HepG2 (cell line): ENCODE data around the gene GMCL2. TPM values are rescaled to one million over a fixed set of nuclear protein-coding genes. Genes with fewer than 3 reads are reported as not detected.
A peak's percentile ranks its signal among the peaks of the same experiment; 100 is the strongest.

Experiments used
- ASH2L ChIP-seq: fragments of 300-600, 200-600 bp; sonication (generic); IDR thresholded peaks from 2 replicates; pipeline ENCODE4 v1.7.0; 2017; ENCODE audit warnings: low read depth, mild to moderate bottlenecking, moderate library complexity, mixed read lengths, low read length; ENCODE audit not compliant: insufficient read length
- ATF7-NPFF ChIP-seq: sonication (generic); formaldehyde crosslinking; IDR thresholded peaks from 2 replicates; pipeline ENCODE4 v1.8.1; 2023; ENCODE audit warnings: mild to moderate bottlenecking, low read depth, missing genetic modification reagents, moderate library complexity
- KLF16 ChIP-seq, 2 experiments: sonication (generic) in 1 of 2; formaldehyde crosslinking in 1 of 2; IDR thresholded peaks; 2 replicates each; pipeline versions ENCODE4 v1.6.1 to v1.8.0; 2016 to 2023; ENCODE audit warnings: missing genetic modification reagents in 2 of 2, missing compliant biosample characterization in 1 of 2
- NR2C2 ChIP-seq: sonication (generic); formaldehyde crosslinking; IDR thresholded peaks from 2 replicates; pipeline ENCODE4 v1.4.0; 2020; ENCODE audit warnings: missing genetic modification reagents, mild to moderate bottlenecking, moderate library complexity, borderline replicate concordance
- PHF20 ChIP-seq: sonication (generic); formaldehyde crosslinking; IDR thresholded peaks from 2 replicates; pipeline ENCODE4 v1.5.0; 2020; ENCODE audit warnings: mild to moderate bottlenecking, missing genetic modification reagents
- RFXAP ChIP-seq: sonication (generic); formaldehyde crosslinking; IDR thresholded peaks from 2 replicates; pipeline ENCODE4 v1.4.0; 2020; ENCODE audit warnings: missing genetic modification reagents, borderline replicate concordance
- TAF1 ChIP-seq: sonication (generic); formaldehyde crosslinking; IDR thresholded peaks from 2 replicates; pipeline ENCODE4 v1.4.0; 2020; ENCODE audit warnings: missing genetic modification reagents
- THAP11 ChIP-seq: IDR thresholded peaks from 2 replicates; pipeline ENCODE4 v1.6.1; 2016; ENCODE audit warnings: missing biosample characterization, missing genetic modification reagents
- ZFP36L1 ChIP-seq: sonication (generic); formaldehyde crosslinking; IDR thresholded peaks from 2 replicates; pipeline ENCODE4 v1.8.0; 2022; ENCODE audit warnings: mild to moderate bottlenecking, missing genetic modification reagents, moderate library complexity
- ZNF224 ChIP-seq: sonication (generic); formaldehyde crosslinking; IDR thresholded peaks from 2 replicates; pipeline ENCODE4 v1.5.0; 2020; ENCODE audit warnings: mild to moderate bottlenecking, missing genetic modification reagents
- ZNF335 ChIP-seq: sonication (generic); formaldehyde crosslinking; IDR thresholded peaks from 2 replicates; pipeline ENCODE4 v1.4.0; 2020; ENCODE audit warnings: missing genetic modification reagents
- ZNF34 ChIP-seq: sonication (generic); formaldehyde crosslinking; IDR thresholded peaks from 2 replicates; pipeline ENCODE4 v1.4.0; 2020; ENCODE audit warnings: mild to moderate bottlenecking, missing genetic modification reagents, borderline replicate concordance
- ZNF430 ChIP-seq: sonication (generic); formaldehyde crosslinking; IDR thresholded peaks from 2 replicates; pipeline ENCODE4 v1.9.0; 2021; ENCODE audit warnings: mild to moderate bottlenecking, missing genetic modification reagents
- ZNF674 ChIP-seq: sonication (generic); formaldehyde crosslinking; IDR thresholded peaks from 2 replicates; pipeline ENCODE4 v1.5.0; 2020; ENCODE audit warnings: low read depth, mild to moderate bottlenecking, missing genetic modification reagents
- polyA plus RNA-seq, 8 experiments: library from polyadenylated mRNA; depleted of rRNA in 3 of 8; stranded (reverse) in 7 of 8; unstranded in 1 of 8; fragments of >200 nt; fragmentation: Illumina TruSeq in 4 of 8; extraction: Trizol in 4 of 8; gene quantifications; 2 replicates each; pipeline versions ENCODE4 v1.2.1 to v1.2.3, GENCODE V29; 2011 to 2016; ENCODE audit warnings: low read depth in 4 of 8, missing spikeins in 1 of 8, mixed read lengths in 1 of 8; ENCODE audit not compliant: insufficient read depth in 1 of 8
- total RNA-seq, 5 experiments: library from RNA; depleted of rRNA; stranded (reverse); fragments of >200 nt; fragmentation: Illumina TruSeq; extraction: Trizol; gene quantifications; 2 replicates each; pipeline ENCODE4 v1.2.3, GENCODE V29; 2016; ENCODE audit warnings: low read depth in 1 of 5
- TF ChIP-seq, protein P1 (sequence below): IDR thresholded peaks from 2 replicates; pipeline ENCODE4 v1.6.1; 2016; ENCODE audit warnings: missing genetic modification reagents, missing compliant biosample characterization
- TF ChIP-seq, protein P2 (sequence below): sonication (generic); formaldehyde crosslinking; IDR thresholded peaks from 2 replicates; pipeline ENCODE4 v1.5.0; 2020; ENCODE audit warnings: mild to moderate bottlenecking, missing genetic modification reagents, borderline replicate concordance
- TF ChIP-seq, protein P3 (sequence below): sonication (generic); formaldehyde crosslinking; IDR thresholded peaks from 2 replicates; pipeline ENCODE4 v1.8.0; 2022; ENCODE audit warnings: mild to moderate bottlenecking, missing genetic modification reagents, moderate library complexity
- TF ChIP-seq, protein P4 (sequence below): sonication (generic); formaldehyde crosslinking; IDR thresholded peaks from 2 replicates; pipeline ENCODE4 v1.4.0; 2020; ENCODE audit warnings: missing genetic modification reagents, borderline replicate concordance
- TF ChIP-seq, protein P5 (sequence below): sonication (generic); formaldehyde crosslinking; IDR thresholded peaks from 2 replicates; pipeline ENCODE4 v1.5.0; 2020; ENCODE audit warnings: mild to moderate bottlenecking, missing genetic modification reagents, moderate library complexity

GMCL2 gene
- total and polyA plus RNA-seq, 2 of the 13 experiments (the other 11 are each of a cell fraction or from before 2014, with no cell fraction given) = 0.03 TPM; not detected in 1

DNA sequence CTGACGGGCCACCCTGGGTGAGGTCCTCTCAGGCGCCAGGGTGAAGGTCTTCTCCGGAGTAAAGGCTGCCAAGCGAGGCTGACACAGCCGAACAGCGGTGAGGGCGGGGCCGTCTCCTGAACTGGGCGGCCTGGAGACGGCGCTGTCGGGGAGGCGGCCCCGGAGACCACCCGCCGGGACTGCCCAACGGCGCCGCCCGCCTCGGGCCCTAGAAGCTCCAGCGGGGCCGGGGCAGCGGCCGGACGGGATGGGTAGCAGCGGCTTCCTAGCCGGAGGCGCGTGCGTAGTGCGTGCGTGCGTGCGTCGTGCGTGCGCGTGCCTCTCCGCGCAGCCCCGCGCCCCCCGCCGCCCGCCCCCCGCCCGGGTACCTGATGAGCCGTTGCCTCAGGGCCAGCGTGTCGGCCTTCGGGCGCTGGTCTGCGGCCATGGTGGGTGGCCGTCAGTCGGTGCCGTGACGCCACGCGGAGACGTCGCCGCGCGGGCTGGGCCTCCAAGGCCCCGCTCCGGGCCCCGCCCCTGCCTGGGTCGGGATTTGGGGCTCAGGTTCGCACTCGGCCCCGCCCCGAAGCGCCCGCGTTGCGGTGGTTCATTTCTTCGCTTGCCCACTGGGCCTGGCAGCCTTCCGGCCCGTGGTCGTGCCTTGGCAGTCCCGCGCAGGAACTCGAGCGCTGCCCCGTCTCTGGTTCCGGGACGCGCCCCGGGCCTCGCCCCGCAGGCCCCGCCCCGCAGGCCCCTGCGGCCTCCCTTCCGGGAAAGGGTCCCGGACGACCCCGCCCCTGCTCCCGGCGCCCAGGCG lies 45.2 kb upstream of the GMCL2 start, which contains the start of gene PHYKPL (continued):
- TF ChIP-seq ATF7-NPFF (CRISPR knock-in tag) = peak; percentile 71; the same call in 1 of the 2 replicates
- TF ChIP-seq ZNF34 = 0 out of 2 replicates have a peak, but pooled peaks have one; percentile 49
- TF ChIP-seq, protein P1, sequence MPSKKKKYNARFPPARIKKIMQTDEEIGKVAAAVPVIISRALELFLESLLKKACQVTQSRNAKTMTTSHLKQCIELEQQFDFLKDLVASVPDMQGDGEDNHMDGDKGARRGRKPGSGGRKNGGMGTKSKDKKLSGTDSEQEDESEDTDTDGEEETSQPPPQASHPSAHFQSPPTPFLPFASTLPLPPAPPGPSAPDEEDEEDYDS (CRISPR knock-in tag) = no peak
- TF ChIP-seq ZNF335 (CRISPR knock-in tag) = 0 out of 2 replicates have a peak, but pooled peaks have one; percentile 24
- 0 out of 2 replicates have a peak, but pooled peaks have one; percentile 44 for TF ChIP-seq ZNF430 (CRISPR knock-in tag)
- TF ChIP-seq THAP11 (CRISPR knock-in tag) = peak; percentile 70
- peak in 1 of 2 experiments; percentile 60; a peak in 2 of 4 replicates for TF ChIP-seq KLF16 (CRISPR knock-in tag; IDR thresholded peaks at IDR 0.05)
- peak; percentile 72; the same call in 1 of the 2 replicates for TF ChIP-seq NR2C2 (CRISPR knock-in tag)
- TF ChIP-seq, protein P2, sequence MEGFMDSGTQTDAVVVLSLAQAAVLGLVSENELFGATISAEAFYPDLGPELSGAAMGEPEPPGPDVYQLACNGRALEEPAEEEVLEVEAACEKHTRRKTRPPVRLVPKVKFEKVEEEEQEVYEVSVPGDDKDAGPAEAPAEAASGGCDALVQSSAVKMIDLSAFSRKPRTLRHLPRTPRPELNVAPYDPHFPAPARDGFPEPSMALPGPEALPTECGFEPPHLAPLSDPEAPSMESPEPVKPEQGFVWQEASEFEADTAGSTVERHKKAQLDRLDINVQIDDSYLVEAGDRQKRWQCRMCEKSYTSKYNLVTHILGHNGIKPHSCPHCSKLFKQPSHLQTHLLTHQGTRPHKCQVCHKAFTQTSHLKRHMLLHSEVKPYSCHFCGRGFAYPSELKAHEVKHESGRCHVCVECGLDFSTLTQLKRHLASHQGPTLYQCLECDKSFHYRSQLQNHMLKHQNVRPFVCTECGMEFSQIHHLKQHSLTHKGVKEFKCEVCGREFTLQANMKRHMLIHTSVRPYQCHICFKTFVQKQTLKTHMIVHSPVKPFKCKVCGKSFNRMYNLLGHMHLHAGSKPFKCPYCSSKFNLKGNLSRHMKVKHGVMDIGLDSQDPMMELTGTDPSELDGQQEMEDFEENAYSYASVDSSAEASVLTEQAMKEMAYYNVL = 0 out of 2 replicates have a peak, but pooled peaks have one; percentile 51
- TF ChIP-seq, protein P3, sequence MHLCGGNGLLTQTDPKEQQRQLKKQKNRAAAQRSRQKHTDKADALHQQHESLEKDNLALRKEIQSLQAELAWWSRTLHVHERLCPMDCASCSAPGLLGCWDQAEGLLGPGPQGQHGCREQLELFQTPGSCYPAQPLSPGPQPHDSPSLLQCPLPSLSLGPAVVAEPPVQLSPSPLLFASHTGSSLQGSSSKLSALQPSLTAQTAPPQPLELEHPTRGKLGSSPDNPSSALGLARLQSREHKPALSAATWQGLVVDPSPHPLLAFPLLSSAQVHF (CRISPR knock-in tag) = peak; percentile 75
- peak; percentile 51; the same call in 1 of the 2 replicates for TF ChIP-seq ZFP36L1
- TF ChIP-seq, protein P4, sequence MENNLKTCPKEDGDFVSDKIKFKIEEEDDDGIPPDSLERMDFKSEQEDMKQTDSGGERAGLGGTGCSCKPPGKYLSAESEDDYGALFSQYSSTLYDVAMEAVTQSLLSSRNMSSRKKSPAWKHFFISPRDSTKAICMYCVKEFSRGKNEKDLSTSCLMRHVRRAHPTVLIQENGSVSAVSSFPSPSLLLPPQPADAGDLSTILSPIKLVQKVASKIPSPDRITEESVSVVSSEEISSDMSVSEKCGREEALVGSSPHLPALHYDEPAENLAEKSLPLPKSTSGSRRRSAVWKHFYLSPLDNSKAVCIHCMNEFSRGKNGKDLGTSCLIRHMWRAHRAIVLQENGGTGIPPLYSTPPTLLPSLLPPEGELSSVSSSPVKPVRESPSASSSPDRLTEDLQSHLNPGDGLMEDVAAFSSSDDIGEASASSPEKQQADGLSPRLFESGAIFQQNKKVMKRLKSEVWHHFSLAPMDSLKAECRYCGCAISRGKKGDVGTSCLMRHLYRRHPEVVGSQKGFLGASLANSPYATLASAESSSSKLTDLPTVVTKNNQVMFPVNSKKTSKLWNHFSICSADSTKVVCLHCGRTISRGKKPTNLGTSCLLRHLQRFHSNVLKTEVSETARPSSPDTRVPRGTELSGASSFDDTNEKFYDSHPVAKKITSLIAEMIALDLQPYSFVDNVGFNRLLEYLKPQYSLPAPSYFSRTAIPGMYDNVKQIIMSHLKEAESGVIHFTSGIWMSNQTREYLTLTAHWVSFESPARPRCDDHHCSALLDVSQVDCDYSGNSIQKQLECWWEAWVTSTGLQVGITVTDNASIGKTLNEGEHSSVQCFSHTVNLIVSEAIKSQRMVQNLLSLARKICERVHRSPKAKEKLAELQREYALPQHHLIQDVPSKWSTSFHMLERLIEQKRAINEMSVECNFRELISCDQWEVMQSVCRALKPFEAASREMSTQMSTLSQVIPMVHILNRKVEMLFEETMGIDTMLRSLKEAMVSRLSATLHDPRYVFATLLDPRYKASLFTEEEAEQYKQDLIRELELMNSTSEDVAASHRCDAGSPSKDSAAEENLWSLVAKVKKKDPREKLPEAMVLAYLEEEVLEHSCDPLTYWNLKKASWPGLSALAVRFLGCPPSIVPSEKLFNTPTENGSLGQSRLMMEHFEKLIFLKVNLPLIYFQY = peak; percentile 84; the same call in 1 of the 2 replicates
- TF ChIP-seq TAF1 = peak; percentile 49
- TF ChIP-seq, protein P5, sequence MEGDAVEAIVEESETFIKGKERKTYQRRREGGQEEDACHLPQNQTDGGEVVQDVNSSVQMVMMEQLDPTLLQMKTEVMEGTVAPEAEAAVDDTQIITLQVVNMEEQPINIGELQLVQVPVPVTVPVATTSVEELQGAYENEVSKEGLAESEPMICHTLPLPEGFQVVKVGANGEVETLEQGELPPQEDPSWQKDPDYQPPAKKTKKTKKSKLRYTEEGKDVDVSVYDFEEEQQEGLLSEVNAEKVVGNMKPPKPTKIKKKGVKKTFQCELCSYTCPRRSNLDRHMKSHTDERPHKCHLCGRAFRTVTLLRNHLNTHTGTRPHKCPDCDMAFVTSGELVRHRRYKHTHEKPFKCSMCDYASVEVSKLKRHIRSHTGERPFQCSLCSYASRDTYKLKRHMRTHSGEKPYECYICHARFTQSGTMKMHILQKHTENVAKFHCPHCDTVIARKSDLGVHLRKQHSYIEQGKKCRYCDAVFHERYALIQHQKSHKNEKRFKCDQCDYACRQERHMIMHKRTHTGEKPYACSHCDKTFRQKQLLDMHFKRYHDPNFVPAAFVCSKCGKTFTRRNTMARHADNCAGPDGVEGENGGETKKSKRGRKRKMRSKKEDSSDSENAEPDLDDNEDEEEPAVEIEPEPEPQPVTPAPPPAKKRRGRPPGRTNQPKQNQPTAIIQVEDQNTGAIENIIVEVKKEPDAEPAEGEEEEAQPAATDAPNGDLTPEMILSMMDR (CRISPR knock-in tag) = peak; percentile 18; the same call in 1 of the 2 replicates
- no peak for TF ChIP-seq ZNF674
- peak; percentile 69 for TF ChIP-seq ASH2L
- TF ChIP-seq PHF20 (CRISPR knock-in tag) = peak; percentile 70
- 0 out of 2 replicates have a peak, but pooled peaks have one; percentile 16 for TF ChIP-seq RFXAP (CRISPR knock-in tag)
- TF ChIP-seq ZNF224 (CRISPR knock-in tag) = 0 out of 2 replicates have a peak, but pooled peaks have one; percentile 31
